Measurements from ENCODE around the gene RBM33.

GRCh38 chr7:155795951-155796350, 151.5 kb downstream of the RBM33 start:
- TF ChIP-seq POLR2A (IDR thresholded peaks at IDR 0.05; ENCODE audit: low read length), result no peak
- TF ChIP-seq GATA1 (IDR thresholded peaks at IDR 0.05; ENCODE audit: low read depth, low read length), result no peak
